COLO668 (cell line): Measurements from ENCODE around the gene FNIP1.
"Not testable (repeated sequence)": the region's sequence is repeated elsewhere in the genome, so short reads cannot be mapped to it uniquely, and the experiment has no call there.

ENCODE experiments used
- DNase-seq: peaks from one replicate; lab custom pipeline; 2025; ENCODE audit not compliant: unreplicated experiment; lab: John Stamatoyannopoulos, UW

The FNIP1 gene

GRCh38 chr5:131796793-131797693, at the start of gene FNIP1:
TSS of gene FNIP1 (minus strand) at chr5:131797017. CDS start at chr5:131796921, 96 bp downstream.
- DNase-seq = peak; percentile 96

- DNase-seq = no peak
Observed at GRCh38 chr5:131846536-131846935, 49.7 kb upstream of the FNIP1 start.

- DNase-seq = no peak
Observed at GRCh38 chr5:131845828-131846227, 49.0 kb upstream of the FNIP1 start.

GRCh38 chr5:131842971-131843370, 46.2 kb upstream of the FNIP1 start:
- DNase-seq = not testable (repeated sequence)

GRCh38 chr5:131832702-131833101, 35.9 kb upstream of the FNIP1 start:
- DNase-seq = not testable (repeated sequence)

GRCh38 chr5:131825404-131826013, 28.7 kb upstream of the FNIP1 start:
- no peak for DNase-seq

GRCh38 chr5:131824631-131825030, 27.8 kb upstream of the FNIP1 start:
- no peak for DNase-seq

GRCh38 chr5:131821221-131821620, 24.4 kb upstream of the FNIP1 start:
- DNase-seq = no peak

- no peak for DNase-seq
Observed at GRCh38 chr5:131818001-131818724, 21.3 kb upstream of the FNIP1 start.

- no peak for DNase-seq
Observed at GRCh38 chr5:131814990-131815389, 18.2 kb upstream of the FNIP1 start.

- DNase-seq = no peak
Observed at GRCh38 chr5:131812371-131813160, 15.7 kb upstream of the FNIP1 start.

- DNase-seq = no peak
Observed at GRCh38 chr5:131810510-131811249, 13.9 kb upstream of the FNIP1 start.

GRCh38 chr5:131795879-131796792, 681 bp downstream of the FNIP1 start:
- DNase-seq = peak; percentile 38

- no peak for DNase-seq
Observed at GRCh38 chr5:131795228-131795627, 1.6 kb downstream of the FNIP1 start.

GRCh38 chr5:131794586-131794985, 2.2 kb downstream of the FNIP1 start:
- DNase-seq = no peak

GRCh38 chr5:131792896-131793295, 3.9 kb downstream of the FNIP1 start:
- DNase-seq = no peak

GRCh38 chr5:131791866-131792265, 5.0 kb downstream of the FNIP1 start:
- no peak for DNase-seq

- no peak for DNase-seq
Observed at GRCh38 chr5:131790550-131790949, 6.3 kb downstream of the FNIP1 start.

- no peak for DNase-seq
Observed at GRCh38 chr5:131789765-131790164, 7.1 kb downstream of the FNIP1 start.
